Chondrocyte (in vitro differentiated cells): ENCODE measurements around the gene COL15A1. TPM values are rescaled to one million over a fixed set of nuclear protein-coding genes. Genes with fewer than 3 reads are reported as not detected.
A peak's percentile ranks its signal among the peaks of the same experiment; 100 is the strongest.

ENCODE experiments used
- DNase-seq: peaks from one replicate; pipeline ENCODE4 v3.0.0; 2021; ENCODE audit warnings: mixed read lengths, low spot score
- H3K27ac Mint-ChIP-seq: one replicate; pipeline ENCODE4 v1.8.0; 2021; ENCODE audit warnings: mild to moderate bottlenecking, moderate library complexity, mixed read lengths; ENCODE audit not compliant: unreplicated experiment
- H3K27me3 Mint-ChIP-seq: 2 replicates; pipeline ENCODE4 v1.8.0; 2021; ENCODE audit warnings: low read depth, mixed read lengths
- H3K36me3 Mint-ChIP-seq: 2 replicates; pipeline ENCODE4 v1.8.0; 2021; ENCODE audit warnings: low read depth, mixed read lengths
- H3K4me1 Mint-ChIP-seq: 2 replicates; pipeline ENCODE4 v1.8.0; 2021; ENCODE audit warnings: low read depth, mild to moderate bottlenecking, mixed read lengths
- H3K4me3 Mint-ChIP-seq: one replicate; pipeline ENCODE4 v1.8.0; 2021; ENCODE audit warnings: mild to moderate bottlenecking, moderate library complexity, mixed read lengths; ENCODE audit not compliant: unreplicated experiment
- H3K9me3 Mint-ChIP-seq: 2 replicates; pipeline ENCODE4 v1.8.0; 2021; ENCODE audit warnings: low read depth, mixed read lengths
- CTCF ChIP-seq: fragments of 200-600 bp; sonication (generic); IDR thresholded peaks from 2 replicates; pipeline ENCODE4 v1.5.0; 2021; ENCODE audit warnings: antibody characterized with exemption, mild to moderate bottlenecking, moderate library complexity
- long read RNA-seq: library from polyadenylated mRNA; stranded (forward); transcript quantifications from one replicate; pipeline ENCODE4 v2.0.0, GENCODE V29; 2021
- total RNA-seq: library from RNA; stranded (reverse); gene quantifications from 3 replicates; pipeline ENCODE4 v1.2.1, GENCODE V29; 2021

COL15A1 gene
- 5.2 to 7.1 TPM (median 5.4 TPM) in 3 replicates for total RNA-seq
- long read RNA-seq, full-length matches to known transcripts, result 5 of 14 reads
- long read RNA-seq, partial matches to known transcripts, result 3 of 14 reads
- long read RNA-seq, other reads (novel, unspliced or antisense), result 6 of 14 reads

- no peak for DNase-seq
- peaks cover 15% of the 10 kb centered on the region for H3K4me1 Mint-ChIP-seq
- peak; percentile 9 for TF ChIP-seq CTCF
- H3K27ac Mint-ChIP-seq, result no peak within 1 kb of the TSS
- H3K36me3 Mint-ChIP-seq, result no peaks in the 10 kb centered on the region
- peaks cover 63% of the 10 kb centered on the region for H3K27me3 Mint-ChIP-seq
- H3K9me3 Mint-ChIP-seq, result no peaks in the 10 kb centered on the region
- H3K4me3 Mint-ChIP-seq, result peak within 1 kb of the TSS; percentile 82
Observed at GRCh38 chr9:98943682-98944056, at the start of gene COL15A1. Gene COL15A1 (plus strand): TSS chr9:98943907. CDS start chr9:98944062, 155 bp downstream.

- DNase-seq, result no peak
- no peak for TF ChIP-seq CTCF
- no peak overlapping the region for H3K4me3 Mint-ChIP-seq
- peaks cover 3% of the 10 kb centered on the region for H3K27me3 Mint-ChIP-seq
- H3K4me1 Mint-ChIP-seq, result peaks cover 15% of the 10 kb centered on the region
- no peak overlapping the region for H3K27ac Mint-ChIP-seq
- peaks cover 2% of the 10 kb centered on the region for H3K36me3 Mint-ChIP-seq
- peaks cover 17% of the 10 kb centered on the region for H3K9me3 Mint-ChIP-seq
Observed at GRCh38 chr9:98894171-98894570, 49.5 kb upstream of the COL15A1 start.

- no peak for DNase-seq
- peaks cover 17% of the 10 kb centered on the region for H3K9me3 Mint-ChIP-seq
- no peak overlapping the region for H3K27ac Mint-ChIP-seq
- no peak overlapping the region for H3K4me3 Mint-ChIP-seq
- no peak for TF ChIP-seq CTCF
- peaks cover 2% of the 10 kb centered on the region for H3K36me3 Mint-ChIP-seq
- peaks cover 3% of the 10 kb centered on the region for H3K27me3 Mint-ChIP-seq
- H3K4me1 Mint-ChIP-seq, result peaks cover 21% of the 10 kb centered on the region
Observed at GRCh38 chr9:98894761-98895160, 48.9 kb upstream of the COL15A1 start.

GRCh38 chr9:98896632-98897031 lies 47.1 kb upstream of the COL15A1 start:
- no peak for DNase-seq
- TF ChIP-seq CTCF, result no peak
- H3K4me3 Mint-ChIP-seq, result no peak overlapping the region
- H3K27me3 Mint-ChIP-seq, result peaks cover 3% of the 10 kb centered on the region
- peaks cover 2% of the 10 kb centered on the region for H3K36me3 Mint-ChIP-seq
- H3K9me3 Mint-ChIP-seq, result peaks cover 17% of the 10 kb centered on the region
- peaks cover 27% of the 10 kb centered on the region for H3K4me1 Mint-ChIP-seq
- H3K27ac Mint-ChIP-seq, result no peak overlapping the region

- Mint-ChIP-seq H3K27ac (no peak overlapping the region), H3K9me3 (peaks cover 17% of the 10 kb centered on the region), H3K36me3 (peaks cover 2% of the 10 kb centered on the region), H3K4me3 (no peak overlapping the region), H3K4me1 (peaks cover 17% of the 10 kb centered on the region), H3K27me3 (peaks cover 3% of the 10 kb centered on the region)
- no peak for TF ChIP-seq CTCF
- DNase-seq, result no peak
Observed at GRCh38 chr9:98897745-98898144, 46.0 kb upstream of the COL15A1 start.
